Peyer's patch (tissue), 4 donors: ENCODE measurements around the gene GRHL3.

Experiments
- POLR2A ChIP-seq, 2 donors: fragments of 450-650 bp; IDR thresholded peaks; one replicate each; pipeline ENCODE4 v1.5.1; 2017; ENCODE audit warnings: antibody characterized with exemption in 2 of 2, mild to moderate bottlenecking in 2 of 2, moderate library complexity in 2 of 2
- TF ChIP-seq, protein P1 (sequence below), 6 experiments: fragments of 450-650 bp in 4 of 6; fragments of 200-600 bp in 2 of 6; sonication (generic) in 1 of 6; IDR thresholded peaks; one replicate each; pipeline ENCODE4 v1.5.1; 2017 to 2019; ENCODE audit warnings: antibody characterized with exemption in 6 of 6, mild to moderate bottlenecking in 3 of 6, moderate library complexity in 1 of 6

DNA sequence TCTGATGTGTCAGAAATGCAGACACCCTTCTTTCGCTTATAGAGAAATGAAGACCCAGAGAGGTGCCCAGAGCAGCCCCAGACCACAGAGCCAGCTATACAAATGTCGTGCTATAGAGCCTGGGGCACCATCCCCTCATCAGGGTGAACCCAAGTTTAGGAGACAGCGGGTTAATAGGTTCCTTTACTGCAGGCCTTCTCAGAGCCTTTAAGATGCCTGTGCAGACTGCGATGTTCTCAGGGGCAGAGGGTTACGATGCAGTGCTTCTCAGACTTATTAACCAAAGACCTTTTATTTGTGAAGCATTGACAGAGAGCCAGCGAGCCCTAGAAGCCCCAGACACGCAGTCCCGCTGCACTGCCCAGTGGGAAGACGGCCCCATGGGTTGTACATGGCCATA, 47.5 kb downstream of the GRHL3 start:
- TF ChIP-seq, protein P1, sequence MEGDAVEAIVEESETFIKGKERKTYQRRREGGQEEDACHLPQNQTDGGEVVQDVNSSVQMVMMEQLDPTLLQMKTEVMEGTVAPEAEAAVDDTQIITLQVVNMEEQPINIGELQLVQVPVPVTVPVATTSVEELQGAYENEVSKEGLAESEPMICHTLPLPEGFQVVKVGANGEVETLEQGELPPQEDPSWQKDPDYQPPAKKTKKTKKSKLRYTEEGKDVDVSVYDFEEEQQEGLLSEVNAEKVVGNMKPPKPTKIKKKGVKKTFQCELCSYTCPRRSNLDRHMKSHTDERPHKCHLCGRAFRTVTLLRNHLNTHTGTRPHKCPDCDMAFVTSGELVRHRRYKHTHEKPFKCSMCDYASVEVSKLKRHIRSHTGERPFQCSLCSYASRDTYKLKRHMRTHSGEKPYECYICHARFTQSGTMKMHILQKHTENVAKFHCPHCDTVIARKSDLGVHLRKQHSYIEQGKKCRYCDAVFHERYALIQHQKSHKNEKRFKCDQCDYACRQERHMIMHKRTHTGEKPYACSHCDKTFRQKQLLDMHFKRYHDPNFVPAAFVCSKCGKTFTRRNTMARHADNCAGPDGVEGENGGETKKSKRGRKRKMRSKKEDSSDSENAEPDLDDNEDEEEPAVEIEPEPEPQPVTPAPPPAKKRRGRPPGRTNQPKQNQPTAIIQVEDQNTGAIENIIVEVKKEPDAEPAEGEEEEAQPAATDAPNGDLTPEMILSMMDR (IDR thresholded peaks at IDR 0.05) = no peak
- no peak for TF ChIP-seq POLR2A (IDR thresholded peaks at IDR 0.05)
